ENCODE data around the gene FGF14. TPM values are rescaled to one million over a fixed set of nuclear protein-coding genes. Genes with fewer than 3 reads are reported as not detected.

The FGF14 gene
- total RNA-seq, 1 experiment from 2014 or later = not detected

DNA sequence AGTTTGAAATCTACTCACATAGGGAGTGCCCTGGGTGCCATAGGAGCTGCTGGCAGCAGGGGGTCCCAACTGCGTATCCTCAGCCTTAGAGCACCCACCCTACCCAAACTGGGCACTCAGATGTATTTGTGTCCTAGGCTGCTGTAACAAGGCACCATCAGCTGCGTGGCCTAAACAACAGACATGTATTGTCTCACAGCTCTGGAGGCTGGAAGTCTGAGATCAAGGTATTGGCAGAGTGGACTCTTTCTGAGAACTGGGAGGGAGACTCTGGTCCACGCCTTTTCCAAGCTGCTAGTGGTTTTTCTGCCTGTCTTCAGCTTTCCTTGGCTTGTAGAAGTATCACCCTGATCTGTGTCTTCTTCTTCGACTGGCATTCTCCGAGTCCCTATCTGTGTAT is 83.6 kb downstream of the FGF14 start:
- DNase-seq (ENCODE audit: low spot score) = no peak
- in situ Hi-C loops (cut with HindIII; ENCODE audit: low sequenced_read_pairs) = no loop called here

- in situ Hi-C loops (cut with HindIII; ENCODE audit: low sequenced_read_pairs) = no loop called here
- peak; percentile 100 for DNase-seq (ENCODE audit: low spot score)
These were observed 84.3 kb downstream of the FGF14 start for GRCh38 chr13:102317593-102317992.

GRCh38 chr13:102316732-102317131 is 85.1 kb downstream of the FGF14 start:
- in situ Hi-C loops (cut with HindIII; ENCODE audit: low sequenced_read_pairs) = no loop called here
- no peak for DNase-seq (ENCODE audit: low spot score)

- in situ Hi-C loops (cut with HindIII; ENCODE audit: low sequenced_read_pairs) = no loop called here
- peak; percentile 74 for DNase-seq (ENCODE audit: low spot score)
These were observed 89.0 kb downstream of the FGF14 start for GRCh38 chr13:102312841-102313240.

DNA sequence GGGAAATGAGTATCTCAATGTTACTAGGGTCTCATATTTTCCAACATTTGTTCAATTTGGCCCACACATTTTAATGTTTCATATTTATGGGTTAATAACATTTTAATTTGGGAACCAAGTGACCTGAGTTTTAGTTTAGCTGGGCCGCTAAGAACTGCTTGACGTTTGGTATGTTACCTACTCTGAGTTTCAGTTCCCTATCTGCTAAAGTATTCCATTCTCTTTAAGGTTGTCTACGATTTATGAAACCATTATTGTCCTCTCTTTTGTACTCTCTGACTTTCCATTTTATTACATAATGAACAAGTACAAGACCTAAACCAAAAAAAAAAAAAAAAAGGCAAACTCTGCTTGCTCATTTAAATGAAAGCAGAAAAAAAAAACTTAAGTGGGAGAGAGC is 89.9 kb downstream of the FGF14 start:
- in situ Hi-C loops (cut with HindIII; ENCODE audit: low sequenced_read_pairs) = no loop called here
- DNase-seq (ENCODE audit: low spot score) = peak; percentile 31

DNA sequence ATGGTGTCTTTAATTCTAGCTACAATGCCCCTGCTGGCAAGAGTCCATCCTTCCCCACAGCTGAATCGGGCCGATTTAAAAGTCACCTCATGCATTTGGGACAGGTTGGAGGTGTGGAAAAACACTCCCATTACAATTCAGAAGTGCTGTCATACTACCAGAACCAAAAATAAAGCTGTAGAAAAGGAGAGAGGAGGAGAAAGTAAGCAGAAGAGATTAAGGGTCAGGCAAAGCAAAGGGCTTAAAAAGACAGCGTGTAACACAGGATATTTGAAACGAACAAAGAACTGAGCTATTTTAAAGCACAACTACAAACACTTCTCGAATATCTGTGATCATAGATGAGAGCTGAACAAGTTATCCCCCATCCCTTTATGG is 90.4 kb downstream of the FGF14 start:
- in situ Hi-C loops (cut with HindIII; ENCODE audit: low sequenced_read_pairs) = no loop called here
- peak; percentile 72 for DNase-seq (ENCODE audit: low spot score)

- peak; percentile 91 for DNase-seq (ENCODE audit: low spot score)
- in situ Hi-C loops (cut with HindIII; ENCODE audit: low sequenced_read_pairs) = no loop called here
These were observed 91.0 kb downstream of the FGF14 start for GRCh38 chr13:102310691-102311418.

DNA sequence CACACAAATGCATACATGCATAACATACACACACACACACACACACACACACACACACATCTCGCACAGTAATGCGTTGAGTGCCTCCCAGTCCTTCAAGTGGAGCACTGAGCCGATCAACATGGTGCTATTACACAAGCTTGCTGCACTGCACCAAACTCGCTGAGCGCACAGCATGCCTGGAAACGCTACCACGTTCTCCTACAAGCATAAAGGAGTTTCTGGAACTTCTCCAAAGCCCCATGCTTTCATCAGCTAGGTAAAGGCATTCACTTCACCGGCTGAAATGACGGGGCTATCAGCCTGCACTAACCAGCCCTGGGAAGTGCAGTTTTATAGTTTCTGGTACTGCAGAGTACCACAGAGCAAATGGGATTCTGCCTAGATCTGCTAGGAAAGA is 92.7 kb downstream of the FGF14 start:
- peak; percentile 90 for DNase-seq (ENCODE audit: low spot score)
- in situ Hi-C loops (cut with HindIII; ENCODE audit: low sequenced_read_pairs) = no loop called here

DNA sequence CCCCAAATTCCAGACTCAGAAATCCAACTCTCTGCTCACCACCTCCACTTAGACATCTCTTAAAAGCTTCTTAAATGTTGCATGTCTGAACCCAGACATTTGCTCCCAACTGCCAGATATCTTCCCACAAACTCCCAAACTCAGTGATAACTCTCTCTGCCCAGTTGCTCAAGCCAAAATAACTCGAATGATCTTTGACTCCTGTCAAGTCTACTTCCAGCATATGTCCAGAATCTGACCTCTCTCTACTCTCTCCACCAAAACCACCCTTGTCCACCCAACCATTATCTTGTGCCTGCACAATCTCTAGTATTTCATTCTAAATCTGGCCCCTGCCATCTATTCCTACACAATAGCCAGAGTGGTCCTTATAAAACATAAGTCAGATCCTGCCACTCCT is 99.3 kb downstream of the FGF14 start:
- no peak for DNase-seq (ENCODE audit: low spot score)
- in situ Hi-C loops (cut with HindIII; ENCODE audit: low sequenced_read_pairs) = no loop called here

DNA sequence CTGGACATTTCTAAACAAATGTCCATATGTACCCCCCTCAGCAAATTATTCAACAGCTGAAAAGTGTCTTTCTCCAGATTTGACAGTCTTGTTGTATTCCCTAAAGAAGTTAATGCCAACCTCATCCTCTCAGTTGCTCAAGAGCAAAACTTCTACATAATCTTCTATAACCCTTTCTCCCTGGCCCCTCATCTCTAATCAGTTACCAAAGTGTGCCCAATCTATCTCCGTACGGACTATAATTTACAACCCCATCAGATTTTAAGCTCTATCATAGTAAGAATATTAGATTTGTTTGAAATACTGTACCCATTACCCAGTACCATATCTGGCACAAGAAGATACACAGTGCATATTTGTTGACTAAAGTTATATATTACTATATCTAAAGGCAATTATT is 101.5 kb downstream of the FGF14 start:
- DNase-seq (ENCODE audit: low spot score) = no peak

GRCh38 chr13:102299366-102299765 is 102.5 kb downstream of the FGF14 start:
- in situ Hi-C loops (cut with HindIII; ENCODE audit: low sequenced_read_pairs) = no loop called here

More for the DNA sequence above, 101.5 kb downstream of the FGF14 start:
- in situ Hi-C loops (cut with HindIII; ENCODE audit: low sequenced_read_pairs) = no loop called here

DNA sequence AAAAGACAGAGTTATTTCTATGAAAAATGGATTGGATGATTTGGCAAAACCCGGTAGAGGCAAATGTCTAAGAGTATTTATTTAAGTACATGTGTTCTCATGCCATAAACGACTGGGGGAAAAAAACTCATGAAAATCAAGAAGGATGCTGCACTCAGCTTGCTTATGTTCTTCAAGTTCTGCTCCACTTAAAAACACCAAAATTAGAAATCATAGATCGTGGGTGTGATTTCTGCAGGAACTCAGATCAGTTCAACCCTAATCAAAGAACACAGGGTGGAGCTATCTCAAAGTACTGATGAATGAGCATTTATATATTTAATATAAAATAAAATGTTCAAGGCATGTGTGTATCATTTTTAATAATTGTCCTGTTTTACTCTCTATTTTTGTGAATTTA is 103.8 kb downstream of the FGF14 start:
- in situ Hi-C loops (cut with HindIII; ENCODE audit: low sequenced_read_pairs) = no loop called here

More at GRCh38 chr13:102299366-102299765, 102.5 kb downstream of the FGF14 start:
- peak; percentile 78 for DNase-seq (ENCODE audit: low spot score)

DNA sequence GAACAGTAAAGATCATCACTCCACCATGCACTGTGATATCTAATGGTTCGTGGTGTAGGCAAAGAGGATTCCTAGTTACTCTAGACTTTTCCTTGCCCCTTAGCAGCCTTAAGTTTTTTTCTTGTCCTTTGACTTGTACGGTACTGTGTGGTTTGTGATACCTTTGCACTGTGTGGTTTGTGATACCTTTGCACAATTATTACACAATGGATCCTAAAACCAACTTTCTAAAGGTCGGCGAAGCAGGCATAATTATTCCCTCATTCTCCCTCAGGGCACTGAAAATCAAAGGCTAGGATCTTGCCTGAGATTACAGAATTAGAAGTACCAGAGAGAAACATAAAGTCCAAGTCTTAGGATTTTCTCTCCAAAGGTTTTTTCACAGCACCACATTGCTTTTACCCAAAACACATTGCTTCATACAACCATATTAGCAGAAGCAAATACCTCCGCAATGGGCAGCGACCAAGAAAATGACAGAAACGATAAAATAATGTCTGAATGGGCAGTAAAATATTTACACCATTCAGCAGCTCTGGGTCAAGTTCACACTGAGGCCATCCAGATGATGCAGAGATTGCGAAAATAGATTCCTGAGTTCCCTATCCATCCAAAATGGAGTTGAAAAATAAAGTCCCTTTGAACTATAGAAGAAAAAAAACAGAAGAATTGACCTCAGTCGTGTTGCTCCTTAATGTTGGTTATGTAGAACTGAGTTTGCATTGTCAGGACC is 106.4 kb downstream of the FGF14 start:
- no peak for DNase-seq (ENCODE audit: low spot score)
- in situ Hi-C loops (cut with HindIII; ENCODE audit: low sequenced_read_pairs) = no loop called here

More for the DNA sequence above, 103.8 kb downstream of the FGF14 start:
- DNase-seq (ENCODE audit: low spot score) = no peak

DNA sequence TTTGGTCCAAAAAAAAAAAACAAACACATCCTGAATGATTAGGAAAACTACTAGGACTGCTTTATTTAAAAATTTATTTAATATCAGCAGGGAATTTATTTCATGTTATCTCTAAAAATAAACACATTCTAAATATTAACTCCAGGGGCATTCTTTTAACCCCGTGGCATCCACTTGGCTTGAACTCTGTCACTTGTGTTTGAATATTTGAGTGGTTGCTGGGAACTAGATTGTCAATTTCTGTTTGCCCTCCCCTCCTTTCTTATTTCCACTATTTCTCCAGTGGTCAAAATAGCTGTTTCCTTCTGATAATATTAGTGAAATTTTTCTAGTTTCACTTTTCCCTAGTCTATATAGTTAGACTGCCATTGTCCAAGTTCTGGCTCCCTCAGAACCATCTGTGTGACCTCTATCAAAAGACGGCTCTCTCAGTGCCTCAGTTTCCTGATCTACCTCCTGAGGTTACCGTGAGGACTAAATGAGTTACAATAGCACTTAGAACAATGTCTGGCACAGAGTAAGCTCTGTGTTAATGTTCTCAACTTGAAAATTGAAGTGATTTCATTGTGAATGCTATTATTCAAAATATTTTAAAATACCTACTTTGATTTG is 107.3 kb downstream of the FGF14 start:
- no peak for DNase-seq (ENCODE audit: low spot score)
- in situ Hi-C loops (cut with HindIII; ENCODE audit: low sequenced_read_pairs) = no loop called here

- peak; percentile 95 for DNase-seq (ENCODE audit: low spot score)
- in situ Hi-C loops (cut with HindIII; ENCODE audit: low sequenced_read_pairs) = no loop called here
These were observed 108.1 kb downstream of the FGF14 start for GRCh38 chr13:102293723-102294122.

DNA sequence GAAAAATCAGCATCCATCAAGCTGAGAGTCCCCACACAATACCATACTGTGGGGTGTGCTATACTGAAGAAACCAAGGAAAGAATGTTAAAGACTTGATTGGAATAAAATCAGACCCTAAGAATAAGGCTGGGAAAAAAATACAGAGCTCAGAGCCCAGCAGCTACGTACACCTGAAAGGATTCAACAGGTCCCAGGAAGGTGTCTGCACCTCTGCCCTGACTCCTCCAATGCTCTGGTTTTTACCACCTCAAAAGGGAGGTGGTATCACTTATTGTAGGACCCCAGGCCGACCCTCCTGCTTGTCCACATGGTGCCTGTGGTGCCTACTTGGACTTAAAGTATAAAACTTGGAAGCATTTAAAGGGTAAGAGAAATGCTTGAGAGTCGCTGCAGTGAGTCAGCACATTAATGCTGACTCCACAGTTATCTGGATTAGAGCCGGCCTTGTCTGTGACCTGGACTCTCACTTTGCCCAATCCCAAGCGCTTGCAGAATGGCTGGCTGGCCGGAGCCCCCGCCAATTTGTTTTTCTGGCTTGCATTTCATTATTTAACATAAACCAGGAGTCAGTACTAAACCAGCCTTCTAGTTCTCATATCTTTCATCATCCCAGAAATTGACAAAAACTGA is 110.1 kb downstream of the FGF14 start:
- in situ Hi-C loops (cut with HindIII; ENCODE audit: low sequenced_read_pairs) = no loop called here
- peak; percentile 83 for DNase-seq (ENCODE audit: low spot score)

GRCh38 chr13:102289606-102290005 is 112.2 kb downstream of the FGF14 start:
- in situ Hi-C loops (cut with HindIII; ENCODE audit: low sequenced_read_pairs) = no loop called here
- DNase-seq (ENCODE audit: low spot score) = no peak

DNA sequence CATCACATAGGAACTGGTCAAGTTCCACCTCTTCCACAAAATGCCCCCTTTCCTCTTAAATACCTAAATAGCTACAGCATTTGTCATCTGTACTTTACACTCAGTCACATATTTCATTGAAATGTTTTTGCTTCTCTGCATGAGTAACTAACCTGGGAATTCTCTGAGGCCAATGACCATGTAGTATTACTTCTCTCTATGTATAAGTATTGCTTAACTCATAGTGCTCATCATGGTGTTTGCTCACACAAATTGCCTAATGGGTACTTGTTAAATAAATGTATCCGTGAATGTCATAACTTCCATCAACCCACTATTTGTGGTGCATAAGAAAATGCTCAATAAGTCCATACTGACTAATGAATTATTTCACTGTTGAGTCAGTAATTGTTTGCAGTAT is 115.5 kb downstream of the FGF14 start:
- DNase-seq (ENCODE audit: low spot score) = no peak

DNA sequence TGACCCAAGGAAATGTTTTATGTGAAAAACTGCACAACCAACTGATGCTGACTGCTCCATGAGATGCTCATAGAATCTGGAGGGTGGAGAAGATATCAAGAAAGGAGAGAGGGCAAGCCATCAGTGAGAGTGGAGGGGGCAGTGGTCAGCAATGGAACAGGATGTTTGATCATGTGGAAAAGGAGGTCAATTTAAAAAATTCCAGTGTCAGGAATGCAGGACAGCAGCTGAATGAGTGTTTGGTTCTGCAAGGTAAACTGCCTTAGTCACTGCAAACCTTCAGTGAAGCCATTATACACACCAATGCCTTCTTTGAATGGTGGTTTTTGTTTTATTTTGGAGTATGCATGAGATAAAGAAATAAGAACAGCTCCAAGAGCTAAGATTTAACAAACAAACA is 121.5 kb downstream of the FGF14 start:
- in situ Hi-C loops (cut with HindIII; ENCODE audit: low sequenced_read_pairs) = no loop called here
- DNase-seq (ENCODE audit: low spot score) = no peak

More for the DNA sequence above, 115.5 kb downstream of the FGF14 start:
- in situ Hi-C loops (cut with HindIII; ENCODE audit: low sequenced_read_pairs) = no loop called here

DNA sequence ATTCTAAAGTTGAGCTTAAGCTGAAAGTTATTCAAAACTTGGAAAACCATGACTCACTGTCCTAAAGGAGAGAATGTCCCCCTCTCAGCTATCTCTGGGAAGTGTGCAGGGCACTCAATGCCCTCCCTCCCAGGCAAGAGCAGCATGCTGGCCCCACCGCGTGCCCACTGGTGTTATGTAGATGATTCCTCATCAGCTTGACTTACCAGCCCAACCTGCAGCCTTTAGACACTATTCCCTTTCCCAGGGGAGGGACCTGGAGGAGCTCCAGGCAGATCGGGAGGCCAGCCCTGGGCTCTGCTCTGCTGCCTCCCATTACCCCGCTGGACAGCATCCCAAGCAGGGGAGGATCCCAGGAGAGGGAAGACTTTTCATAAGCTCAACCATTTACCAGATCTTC is 124.6 kb downstream of the FGF14 start:
- in situ Hi-C loops (cut with HindIII; ENCODE audit: low sequenced_read_pairs) = no loop called here
- no peak for DNase-seq (ENCODE audit: low spot score)

Data from G401 (cell line).